Fibroblast of villous mesenchyme (primary cell): ENCODE measurements around the gene BCL11A. TPM values are rescaled to one million over a fixed set of nuclear protein-coding genes. Genes with fewer than 3 reads are reported as not detected.
A peak's percentile ranks its signal among the peaks of the same experiment; 100 is the strongest.

ENCODE experiments used
- DNase-seq: peaks from one replicate; pipeline ENCODE4 v3.0.0-alpha.2; 2010; ENCODE audit warnings: low read depth
- H3K4me3 ChIP-seq: 2 replicates; pipeline ENCODE4 v1.5.1; 2011; ENCODE audit warnings: low read depth, mild to moderate bottlenecking, low read length
- CTCF ChIP-seq: IDR thresholded peaks from 2 replicates; pipeline ENCODE4 v1.5.1; 2012; ENCODE audit warnings: low read depth, mild to moderate bottlenecking, low read length; ENCODE audit not compliant: insufficient read depth
- total RNA-seq: library from RNA; depleted of rRNA; stranded (reverse); fragments of >200 nt; gene quantifications from 2 replicates; pipeline ENCODE4 v1.2.3, GENCODE V29; 2012

BCL11A gene
- total RNA-seq, 1 donor, result 0.43 TPM

GRCh38 chr2:60468382-60469085, 84.9 kb downstream of the BCL11A start:
- peak; percentile 42 for DNase-seq
- no peak for TF ChIP-seq CTCF
- H3K4me3 ChIP-seq, result no peak overlapping the region

GRCh38 chr2:60466161-60466702, 87.2 kb downstream of the BCL11A start:
- no peak overlapping the region for H3K4me3 ChIP-seq
- no peak for DNase-seq
- no peak for TF ChIP-seq CTCF

- no peak for TF ChIP-seq CTCF
- DNase-seq, result no peak
- H3K4me3 ChIP-seq, result no peak overlapping the region
Measured at GRCh38 chr2:60465736-60466135, 87.7 kb downstream of the BCL11A start.

GRCh38 chr2:60463249-60463648, 90.2 kb downstream of the BCL11A start:
- no peak overlapping the region for H3K4me3 ChIP-seq
- DNase-seq, result peak; percentile 36
- TF ChIP-seq CTCF, result no peak

GRCh38 chr2:60461421-60462108, 91.9 kb downstream of the BCL11A start:
- TF ChIP-seq CTCF, result no peak

GRCh38 chr2:60460577-60461420, 92.7 kb downstream of the BCL11A start:
- no peak overlapping the region for H3K4me3 ChIP-seq
- no peak for TF ChIP-seq CTCF
- DNase-seq, result no peak

More at GRCh38 chr2:60461421-60462108, 91.9 kb downstream of the BCL11A start:
- no peak overlapping the region for H3K4me3 ChIP-seq
- no peak for DNase-seq
